ENCODE data around the gene PTPRK. TPM values are rescaled to one million over a fixed set of nuclear protein-coding genes. Genes with fewer than 3 reads are reported as not detected.

The PTPRK gene
- total and polyA plus RNA-seq, 2 of the 13 experiments (the other 11 are each of a cell fraction or from before 2014, with no cell fraction given) = 43.6 to 98.3 TPM

GRCh38 chr6:128519132-128519930 is 1.1 kb downstream of the PTPRK start (continued):
- TF ChIP-seq HOMEZ (CRISPR knock-in tag; IDR thresholded peaks at IDR 0.05; ENCODE audit: low read depth) = peak; percentile 51; the same call in 1 of the 2 replicates
- no peak; the same call in 1 of the 2 replicates for TF ChIP-seq ZNF546 (CRISPR knock-in tag; conservative IDR thresholded peaks at IDR 0.05)
- no peak for TF ChIP-seq ZZZ3 (CRISPR knock-in tag; IDR thresholded peaks at IDR 0.05; ENCODE audit: borderline replicate concordance)
- peak; percentile 26; the same call in 1 of the 2 replicates for TF ChIP-seq NCOR1 (IDR thresholded peaks at IDR 0.05; ENCODE audit: borderline replicate concordance, low read length)
- no peak for TF ChIP-seq FOSL1 (CRISPR knock-in tag; IDR thresholded peaks at IDR 0.05; ENCODE audit: borderline replicate concordance)
- peak; percentile 66 for TF ChIP-seq ZNF18 (CRISPR knock-in tag; IDR thresholded peaks at IDR 0.05; ENCODE audit: insufficient replicate concordance)
- 0 out of 2 replicates have a peak, but pooled peaks have one; percentile 56 for TF ChIP-seq SMAD3 (CRISPR knock-in tag; IDR thresholded peaks at IDR 0.05)
- peak; percentile 52; the same call in 1 of the 2 replicates for TF ChIP-seq ZNF770 (CRISPR knock-in tag; IDR thresholded peaks at IDR 0.05)
- no peak for TF ChIP-seq ESRRA (CRISPR knock-in tag; IDR thresholded peaks at IDR 0.05; ENCODE audit: low read depth)
- TF ChIP-seq MYNN (CRISPR knock-in tag; IDR thresholded peaks at IDR 0.05; ENCODE audit: low read depth) = no peak
- TF ChIP-seq MXI1 (IDR thresholded peaks at IDR 0.05; ENCODE audit: borderline replicate concordance, low read depth, low read length) = no peak
- peak; percentile 39; the same call in 1 of the 2 replicates for TF ChIP-seq ZNF879 (CRISPR knock-in tag; IDR thresholded peaks at IDR 0.05)
- no peak for TF ChIP-seq ZNF609 (CRISPR knock-in tag; IDR thresholded peaks at IDR 0.05; ENCODE audit: borderline replicate concordance)
- TF ChIP-seq GFI1 (CRISPR knock-in tag; IDR thresholded peaks at IDR 0.05; ENCODE audit: borderline replicate concordance) = peak; percentile 29; the same call in 1 of the 2 replicates
- no peak for TF ChIP-seq SSRP1 (CRISPR knock-in tag; IDR thresholded peaks at IDR 0.05)
- no peak for TF ChIP-seq CHCHD3 (CRISPR knock-in tag; IDR thresholded peaks at IDR 0.05)
- TF ChIP-seq THAP8 (CRISPR knock-in tag; IDR thresholded peaks at IDR 0.05; ENCODE audit: borderline replicate concordance) = no peak

Data from HepG2 (cell line).